Stimulated activated CD4-positive, alpha-beta T cell treated with anti-CD3 and anti-CD28 coated beads, TNF-alpha, amount 100 ng/mL, for 1 hour (primary cell): Measurements from ENCODE around the gene OR8U1.
"Not testable (repeated sequence)": the region's sequence is repeated elsewhere in the genome, so short reads cannot be mapped to it uniquely, and the experiment has no call there.

ENCODE experiments used
- DNase-seq, 3 donors: peaks; one replicate each; pipeline ENCODE4 v3.0.0-alpha.2; 2020; ENCODE audit warnings: low read depth in 3 of 3, low spot score in 1 of 3

The OR8U1 gene

GRCh38 chr11:56375324-56375723 is at the start of gene OR8U1:
TSS of gene OR8U1 (plus strand) at chr11:56375624. CDS start at chr11:56375624, 0 bp downstream.
- DNase-seq = no peak

GRCh38 chr11:56331861-56332491 is 43.4 kb upstream of the OR8U1 start:
- DNase-seq = no peak

- DNase-seq = no peak
These were observed 42.3 kb upstream of the OR8U1 start for GRCh38 chr11:56333156-56333555.

DNA sequence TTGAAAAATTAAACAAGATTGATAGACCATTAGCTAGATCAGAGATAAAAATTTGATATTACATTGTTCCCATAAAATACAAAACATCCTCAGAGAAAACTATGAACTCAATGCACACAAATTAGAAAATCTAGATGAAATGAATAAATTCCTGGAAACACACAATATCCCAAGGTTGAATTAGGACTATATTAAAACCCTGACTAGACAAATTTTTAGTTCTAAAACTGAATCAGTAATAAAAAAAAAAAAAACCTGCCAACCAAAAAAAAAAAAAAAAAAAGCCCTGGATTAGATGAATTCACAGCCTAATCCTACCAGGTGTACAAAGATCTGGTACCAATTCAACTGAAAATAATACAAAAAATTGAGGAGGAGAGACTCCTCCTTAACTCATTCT is 35.1 kb upstream of the OR8U1 start:
- no peak for DNase-seq

GRCh38 chr11:56345739-56346138 is 29.7 kb upstream of the OR8U1 start, which contains the start of gene OR8K1:
TSS of gene OR8K1 (plus strand) at chr11:56346039. CDS start at chr11:56346039, 0 bp downstream.
- DNase-seq = no peak

DNA sequence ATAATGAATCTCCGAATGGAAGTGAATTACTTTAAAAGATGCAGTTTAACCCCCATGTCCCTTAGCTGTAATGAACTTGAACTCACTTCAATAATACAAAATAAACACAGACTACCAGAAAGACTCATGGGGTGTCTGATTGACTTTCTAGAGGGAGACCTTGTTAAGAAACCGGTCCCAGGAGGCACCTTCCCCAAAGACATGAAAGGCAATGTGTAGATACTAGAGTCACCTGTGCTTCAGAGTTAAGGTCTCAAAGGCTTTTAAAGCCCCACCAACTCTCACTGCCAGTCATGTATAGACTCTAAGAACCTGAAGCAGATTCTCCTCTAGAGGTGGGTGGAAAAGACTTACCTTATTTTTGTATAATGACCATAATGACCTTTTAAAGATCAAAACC is 21.4 kb upstream of the OR8U1 start, which contains the start of gene OR8J1:
Gene OR8J1, plus strand, starts transcription at position 301 of the 400 bp plus-strand sequence. CDS start 5,956 bp downstream, outside the sequence.
- no peak for DNase-seq

DNA sequence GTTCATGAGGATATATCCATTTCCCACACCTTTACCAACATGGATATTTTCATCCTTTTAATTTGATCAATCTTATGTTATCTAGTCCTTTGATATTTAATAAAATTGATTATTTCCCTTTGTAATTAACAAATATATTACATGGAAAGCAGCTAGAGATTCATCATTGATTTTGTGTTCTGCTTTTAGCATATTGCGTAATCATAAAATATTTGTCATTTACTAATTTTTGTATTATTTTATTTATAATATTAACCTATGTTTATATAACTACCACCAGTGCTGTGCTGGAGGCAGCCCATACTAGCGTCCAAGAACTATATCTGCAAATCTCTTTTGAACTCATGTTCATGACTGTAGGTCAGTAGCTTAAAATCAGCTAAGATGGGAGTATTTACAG is 4.7 kb downstream of the OR8U1 start:
- DNase-seq = no peak

DNA sequence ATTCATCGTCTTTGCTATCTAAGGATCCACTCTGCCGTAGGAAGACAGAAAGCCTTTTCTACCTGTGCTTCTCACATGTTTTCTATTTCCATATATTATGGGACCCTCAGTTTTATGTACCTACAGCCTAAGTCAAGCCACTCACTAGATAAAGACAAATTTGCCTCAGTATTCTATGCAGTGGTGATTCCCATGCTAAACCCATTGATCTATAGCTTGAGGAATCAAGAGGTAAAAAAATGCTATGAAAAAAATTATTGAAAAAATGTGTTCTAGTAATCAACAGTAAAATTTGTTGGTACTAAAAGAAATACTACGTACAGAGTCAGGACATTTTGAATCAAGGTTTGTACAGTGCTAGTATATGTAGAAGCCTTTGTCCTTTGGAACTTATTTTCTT is 19.0 kb downstream of the OR8U1 start:
- DNase-seq = no peak

GRCh38 chr11:56396047-56396446 is 20.6 kb downstream of the OR8U1 start:
- DNase-seq = no peak

DNA sequence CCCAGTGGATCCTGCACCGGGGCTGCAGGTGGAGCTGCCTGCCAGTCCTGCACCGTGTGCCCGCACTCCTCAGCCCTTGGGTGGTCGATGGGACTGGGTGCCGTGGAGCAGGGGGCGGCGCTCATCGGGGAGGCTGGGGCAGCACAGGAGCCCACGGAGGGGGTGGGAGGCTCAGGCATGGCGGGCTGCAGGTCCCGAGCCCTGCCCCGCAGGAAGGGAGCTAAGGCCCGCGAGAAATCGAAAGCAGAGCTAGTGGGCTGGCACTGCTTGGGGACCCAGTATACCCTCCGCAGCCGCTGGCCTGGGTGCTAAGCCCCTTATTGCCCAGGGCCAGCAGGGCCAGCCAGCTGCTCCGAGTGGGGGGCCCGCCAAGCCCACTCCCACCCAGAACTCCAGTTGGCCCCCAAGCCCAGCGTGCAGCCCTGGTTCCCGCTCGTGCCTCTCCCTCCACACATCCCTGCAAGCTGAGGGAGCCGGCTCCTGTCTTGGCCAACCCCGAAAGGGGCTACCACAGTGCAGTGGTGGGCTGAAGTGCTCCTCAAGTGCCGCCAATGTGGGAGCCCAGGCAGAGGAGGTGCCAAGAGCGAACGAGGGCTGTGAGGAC is 26.5 kb downstream of the OR8U1 start:
- DNase-seq = not testable (repeated sequence)

- DNase-seq = no peak
These were observed 29.0 kb downstream of the OR8U1 start for GRCh38 chr11:56404393-56404792.

DNA sequence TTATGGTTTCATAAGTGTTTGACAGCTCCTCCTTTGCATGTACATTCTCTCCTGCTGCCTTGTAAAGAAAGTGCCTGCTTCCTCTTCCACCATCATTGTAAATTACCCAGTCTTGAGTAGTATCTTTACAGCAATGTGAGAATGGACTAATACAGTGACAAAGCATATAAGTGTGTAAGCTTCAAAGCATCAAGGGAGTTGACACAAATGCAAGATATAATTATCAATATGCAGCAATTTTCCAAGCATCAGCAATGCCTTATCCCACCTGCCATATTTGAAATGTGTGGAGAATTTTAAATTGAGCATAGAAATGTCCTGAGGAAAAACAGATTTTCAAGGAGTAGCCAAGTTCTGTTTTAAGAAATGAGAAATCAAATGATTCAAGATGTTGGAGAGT is 35.4 kb downstream of the OR8U1 start:
- DNase-seq = no peak

DNA sequence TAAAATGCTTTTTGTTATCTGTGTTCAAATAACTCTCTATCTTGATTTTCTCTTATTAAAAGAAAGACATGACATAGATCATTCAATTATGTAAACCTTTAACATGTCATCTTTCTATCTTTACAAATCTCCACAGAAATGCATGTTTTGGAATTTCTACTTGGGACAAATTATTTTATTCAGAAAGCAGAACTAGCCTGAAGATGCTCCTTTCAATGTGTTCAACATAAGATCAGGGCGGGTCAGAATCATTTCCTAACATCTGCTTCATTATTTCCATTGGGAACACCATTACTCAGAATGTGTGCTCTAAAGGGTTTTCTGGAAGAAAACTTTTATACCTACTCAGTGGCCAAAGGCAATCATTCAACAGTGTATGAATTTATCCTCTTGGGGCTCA is 37.0 kb downstream of the OR8U1 start, which contains the start of gene OR5AL1:
Gene OR5AL1, plus strand, starts transcription at position 301 of the 400 bp plus-strand sequence.
- DNase-seq = no peak
